Measurements from ENCODE around the gene SLC25A21. TPM values are rescaled to one million over a fixed set of nuclear protein-coding genes. Genes with fewer than 3 reads are reported as not detected.

The SLC25A21 gene
- total and polyA plus RNA-seq, 2 of the 13 experiments (the other 11 are each of a cell fraction or from before 2014, with no cell fraction given), result 1.9 to 2.9 TPM

DNA sequence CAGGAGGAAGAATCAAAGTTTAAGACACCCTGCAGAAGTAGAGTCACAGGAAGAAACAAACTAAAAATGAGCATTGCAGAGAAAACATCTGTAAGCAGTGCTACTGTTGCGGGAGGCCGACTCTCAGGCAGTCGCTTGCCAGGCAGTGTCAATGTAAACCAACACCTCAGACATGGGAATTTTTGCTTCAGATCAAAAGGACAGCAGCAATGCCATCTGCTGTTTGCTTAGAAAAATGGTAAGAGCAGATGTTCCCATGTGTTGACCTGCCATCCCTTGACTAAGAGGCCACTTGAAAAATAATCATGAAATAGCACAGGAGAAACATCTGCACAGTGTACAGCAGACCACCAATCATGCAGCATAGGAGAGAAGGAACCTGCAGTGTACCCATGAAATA, 196.6 kb downstream of the SLC25A21 start (continued):
- TF ChIP-seq CTCF (CRISPR knock-in tag; IDR thresholded peaks at IDR 0.05), result peak; percentile 62
- TF ChIP-seq RNF2 (conservative IDR thresholded peaks at IDR 0.05; ENCODE audit: low read depth), result 0 out of 2 replicates have a peak, but pooled peaks have one; percentile 42
- TF ChIP-seq, protein P1, sequence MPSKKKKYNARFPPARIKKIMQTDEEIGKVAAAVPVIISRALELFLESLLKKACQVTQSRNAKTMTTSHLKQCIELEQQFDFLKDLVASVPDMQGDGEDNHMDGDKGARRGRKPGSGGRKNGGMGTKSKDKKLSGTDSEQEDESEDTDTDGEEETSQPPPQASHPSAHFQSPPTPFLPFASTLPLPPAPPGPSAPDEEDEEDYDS (CRISPR knock-in tag; IDR thresholded peaks at IDR 0.05), result no peak
- TF ChIP-seq ZNF124 (CRISPR knock-in tag; IDR thresholded peaks at IDR 0.05), result 0 out of 2 replicates have a peak, but pooled peaks have one; percentile 13
- peak; percentile 13; the same call in 1 of the 2 replicates for TF ChIP-seq ZBTB7A (CRISPR knock-in tag; IDR thresholded peaks at IDR 0.05)
- TF ChIP-seq PRMT3 (CRISPR knock-in tag; IDR thresholded peaks at IDR 0.05; ENCODE audit: borderline replicate concordance, low read depth), result no peak
- TF ChIP-seq ZMYM4 (CRISPR knock-in tag; IDR thresholded peaks at IDR 0.05), result peak; percentile 31; the same call in 1 of the 2 replicates
- TF ChIP-seq SMC3 (IDR thresholded peaks at IDR 0.05; ENCODE audit: low read length), result peak; percentile 58
- no peak for TF ChIP-seq FOXA1 (IDR thresholded peaks at IDR 0.05)
- TF ChIP-seq FOXA1 (CRISPR knock-in tag; IDR thresholded peaks at IDR 0.05), result peak; percentile 19; the same call in 1 of the 2 replicates
- TF ChIP-seq, protein P2, sequence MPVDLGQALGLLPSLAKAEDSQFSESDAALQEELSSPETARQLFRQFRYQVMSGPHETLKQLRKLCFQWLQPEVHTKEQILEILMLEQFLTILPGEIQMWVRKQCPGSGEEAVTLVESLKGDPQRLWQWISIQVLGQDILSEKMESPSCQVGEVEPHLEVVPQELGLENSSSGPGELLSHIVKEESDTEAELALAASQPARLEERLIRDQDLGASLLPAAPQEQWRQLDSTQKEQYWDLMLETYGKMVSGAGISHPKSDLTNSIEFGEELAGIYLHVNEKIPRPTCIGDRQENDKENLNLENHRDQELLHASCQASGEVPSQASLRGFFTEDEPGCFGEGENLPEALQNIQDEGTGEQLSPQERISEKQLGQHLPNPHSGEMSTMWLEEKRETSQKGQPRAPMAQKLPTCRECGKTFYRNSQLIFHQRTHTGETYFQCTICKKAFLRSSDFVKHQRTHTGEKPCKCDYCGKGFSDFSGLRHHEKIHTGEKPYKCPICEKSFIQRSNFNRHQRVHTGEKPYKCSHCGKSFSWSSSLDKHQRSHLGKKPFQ (CRISPR knock-in tag; IDR thresholded peaks at IDR 0.05; ENCODE audit: insufficient replicate concordance), result no peak
- TF ChIP-seq ZNF644 (CRISPR knock-in tag; IDR thresholded peaks at IDR 0.05; ENCODE audit: low read depth), result peak; percentile 55
- peak; percentile 50; the same call in 1 of the 2 replicates for TF ChIP-seq MNT (IDR thresholded peaks at IDR 0.05)
- TF ChIP-seq STAG1 (CRISPR knock-in tag; IDR thresholded peaks at IDR 0.05), result peak; percentile 48
- no peak for TF ChIP-seq SNRNP70 (IDR thresholded peaks at IDR 0.05; ENCODE audit: low read depth, low read length)
- TF ChIP-seq STAT6 (CRISPR knock-in tag; IDR thresholded peaks at IDR 0.05; ENCODE audit: borderline replicate concordance), result no peak
- 0 out of 4 replicates have a peak, but pooled peaks of 1 of the 2 experiments have one; percentile 20 for TF ChIP-seq HMGXB4 (CRISPR knock-in tag; IDR thresholded peaks at IDR 0.05; ENCODE audit: borderline replicate concordance in 1 of 2, low read depth in 1 of 2)
- TF ChIP-seq POLR2AphosphoS2 (IDR thresholded peaks at IDR 0.05; ENCODE audit: low read depth, low read length), result no peak
